Progenitor cell of endocrine pancreas (in vitro differentiated cells): ENCODE measurements around the gene ADAMTSL2. TPM values are rescaled to one million over a fixed set of nuclear protein-coding genes. Genes with fewer than 3 reads are reported as not detected.

Experiments
- DNase-seq: peaks from one replicate; pipeline ENCODE4 v3.0.0; 2021; ENCODE audit warnings: low spot score; ENCODE audit not compliant: unreplicated experiment
- H3K27ac Mint-ChIP-seq: 2 replicates; pipeline ENCODE4 v1.8.0; 2021; ENCODE audit warnings: mild to moderate bottlenecking, moderate library complexity, mixed read lengths
- H3K27me3 Mint-ChIP-seq: 2 replicates; pipeline ENCODE4 v1.8.0; 2021; ENCODE audit warnings: mixed read lengths
- H3K36me3 Mint-ChIP-seq: 2 replicates; pipeline ENCODE4 v1.8.0; 2022; ENCODE audit warnings: mixed read lengths; ENCODE audit not compliant: insufficient read depth
- H3K4me1 Mint-ChIP-seq: 2 replicates; pipeline ENCODE4 v1.8.0; 2021; ENCODE audit warnings: low read depth, mixed read lengths
- H3K4me3 Mint-ChIP-seq: 2 replicates; pipeline ENCODE4 v1.8.0; 2021; ENCODE audit warnings: low read depth, mild to moderate bottlenecking, moderate library complexity, mixed read lengths
- H3K9me3 Mint-ChIP-seq: 2 replicates; pipeline ENCODE4 v1.8.0; 2021; ENCODE audit warnings: low read depth, mixed read lengths
- CTCF ChIP-seq: fragments of 200-600 bp; sonication (generic); IDR thresholded peaks from one replicate; pipeline ENCODE4 v1.5.0; 2021; ENCODE audit warnings: antibody characterized with exemption, mild to moderate bottlenecking; ENCODE audit not compliant: unreplicated experiment
- total RNA-seq: library from RNA; stranded (reverse); gene quantifications from 2 replicates; pipeline ENCODE4 v1.2.1, GENCODE V29; 2021

Gene ADAMTSL2
- total RNA-seq, 1 donor from 2014 or later = 0.14 TPM

DNA sequence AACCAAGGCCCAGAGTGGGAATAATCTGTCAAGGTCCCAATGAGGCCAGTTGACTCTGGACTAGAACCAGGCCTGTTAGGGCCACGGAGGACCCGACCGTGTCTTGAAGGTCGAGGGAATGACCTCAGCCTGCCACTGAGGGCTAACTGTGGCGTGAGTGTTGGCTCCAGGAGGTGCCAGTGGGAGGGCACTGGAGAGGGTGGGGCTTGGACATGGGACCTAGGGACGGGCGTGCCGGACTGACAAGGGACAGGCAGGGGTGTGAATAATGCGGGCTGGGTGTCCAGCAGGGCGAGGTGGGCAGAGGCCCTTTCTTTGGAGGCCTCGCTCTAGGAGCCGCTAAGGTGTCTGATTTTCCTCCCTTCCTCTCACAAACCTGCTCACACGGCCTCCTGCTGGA is 7.5 kb downstream of the ADAMTSL2 start:
- Mint-ChIP-seq H3K4me3 (no peak overlapping the region), H3K4me1 (no peaks in the 10 kb centered on the region), H3K27me3 (peaks cover 21% of the 10 kb centered on the region), H3K36me3 (no peaks in the 10 kb centered on the region), H3K9me3 (no peaks in the 10 kb centered on the region), H3K27ac (no peak overlapping the region)
- DNase-seq = no peak
- TF ChIP-seq CTCF = no peak

- DNase-seq = no peak
Measured at GRCh38 chr9:133543772-133544467, 9.4 kb downstream of the ADAMTSL2 start.

DNA sequence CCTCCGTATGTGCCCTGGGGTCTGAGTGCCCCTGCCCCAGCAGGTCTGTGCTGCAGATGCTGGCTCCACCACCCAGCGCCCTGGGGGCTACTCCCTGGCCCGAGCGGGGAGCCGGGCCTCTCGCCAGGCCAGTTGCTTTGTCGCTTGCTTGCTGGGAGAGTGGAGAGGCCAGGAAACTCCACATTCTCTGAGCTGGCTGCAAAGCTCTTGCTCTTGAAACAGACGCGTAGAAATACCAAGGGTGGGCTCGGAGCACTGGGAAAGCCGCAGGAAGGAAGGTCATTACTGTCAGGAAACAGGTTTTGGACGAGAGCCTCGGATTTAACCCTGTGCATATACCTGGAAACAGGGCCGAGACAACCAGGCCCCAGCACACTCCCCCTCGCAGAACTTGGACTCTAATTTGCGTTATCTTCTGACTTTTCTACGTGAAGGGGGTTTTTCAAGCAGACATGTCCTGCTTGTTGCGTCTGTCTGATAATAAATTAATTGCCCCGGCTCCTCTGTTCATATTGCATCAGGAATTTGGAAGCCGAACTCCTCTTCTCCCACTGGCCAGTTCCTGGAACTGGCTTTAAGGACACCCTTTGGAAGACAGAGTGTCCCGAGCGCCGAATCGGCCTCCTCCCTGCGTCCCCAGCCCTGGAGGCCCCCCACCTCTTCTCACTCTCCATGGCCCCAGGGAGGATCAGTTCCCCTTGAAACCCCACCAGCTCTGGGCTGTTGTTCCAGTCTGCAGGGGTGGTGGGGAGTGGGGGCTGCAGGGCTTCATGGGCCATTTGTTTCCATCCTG is 11.2 kb downstream of the ADAMTSL2 start:
- no peak for DNase-seq
- no peaks in the 10 kb centered on the region for H3K36me3 Mint-ChIP-seq
- TF ChIP-seq CTCF = no peak
- no peaks in the 10 kb centered on the region for H3K9me3 Mint-ChIP-seq
- H3K4me1 Mint-ChIP-seq = no peaks in the 10 kb centered on the region
- peaks cover 11% of the 10 kb centered on the region for H3K27me3 Mint-ChIP-seq
- no peak overlapping the region for H3K27ac Mint-ChIP-seq
- no peak overlapping the region for H3K4me3 Mint-ChIP-seq

More at GRCh38 chr9:133543772-133544467, 9.4 kb downstream of the ADAMTSL2 start:
- peaks cover 20% of the 10 kb centered on the region for H3K27me3 Mint-ChIP-seq
- H3K36me3 Mint-ChIP-seq = no peaks in the 10 kb centered on the region
- H3K4me3 Mint-ChIP-seq = no peak overlapping the region
- H3K4me1 Mint-ChIP-seq = no peaks in the 10 kb centered on the region
- no peaks in the 10 kb centered on the region for H3K9me3 Mint-ChIP-seq
- H3K27ac Mint-ChIP-seq = no peak overlapping the region
- no peak for TF ChIP-seq CTCF

GRCh38 chr9:133546287-133546680 is 11.8 kb downstream of the ADAMTSL2 start:
- no peak overlapping the region for H3K4me3 Mint-ChIP-seq
- H3K9me3 Mint-ChIP-seq = no peaks in the 10 kb centered on the region
- no peak overlapping the region for H3K27ac Mint-ChIP-seq
- no peak for DNase-seq
- H3K36me3 Mint-ChIP-seq = no peaks in the 10 kb centered on the region
- TF ChIP-seq CTCF = no peak
- peaks cover 16% of the 10 kb centered on the region for H3K27me3 Mint-ChIP-seq
- H3K4me1 Mint-ChIP-seq = no peaks in the 10 kb centered on the region

- no peak overlapping the region for H3K27ac Mint-ChIP-seq
- no peak for DNase-seq
- H3K4me1 Mint-ChIP-seq = no peaks in the 10 kb centered on the region
- TF ChIP-seq CTCF = no peak
- no peaks in the 10 kb centered on the region for H3K36me3 Mint-ChIP-seq
- no peaks in the 10 kb centered on the region for H3K9me3 Mint-ChIP-seq
- no peak overlapping the region for H3K4me3 Mint-ChIP-seq
- peaks cover 16% of the 10 kb centered on the region for H3K27me3 Mint-ChIP-seq
Measured at GRCh38 chr9:133547116-133547515, 12.6 kb downstream of the ADAMTSL2 start.
